GM18498 (cell line): Measurements from ENCODE around the gene KRT33B.
"Not testable (repeated sequence)": the region's sequence is repeated elsewhere in the genome, so short reads cannot be mapped to it uniquely, and the experiment has no call there.

Experiments
- ATAC-seq: cut with Tn5 transposase; IDR thresholded peaks from one replicate; pipeline ENCODE4 v1.9.1; 2021; ENCODE audit warnings: mild to moderate bottlenecking, moderate library complexity; ENCODE audit not compliant: unreplicated experiment

KRT33B gene

DNA sequence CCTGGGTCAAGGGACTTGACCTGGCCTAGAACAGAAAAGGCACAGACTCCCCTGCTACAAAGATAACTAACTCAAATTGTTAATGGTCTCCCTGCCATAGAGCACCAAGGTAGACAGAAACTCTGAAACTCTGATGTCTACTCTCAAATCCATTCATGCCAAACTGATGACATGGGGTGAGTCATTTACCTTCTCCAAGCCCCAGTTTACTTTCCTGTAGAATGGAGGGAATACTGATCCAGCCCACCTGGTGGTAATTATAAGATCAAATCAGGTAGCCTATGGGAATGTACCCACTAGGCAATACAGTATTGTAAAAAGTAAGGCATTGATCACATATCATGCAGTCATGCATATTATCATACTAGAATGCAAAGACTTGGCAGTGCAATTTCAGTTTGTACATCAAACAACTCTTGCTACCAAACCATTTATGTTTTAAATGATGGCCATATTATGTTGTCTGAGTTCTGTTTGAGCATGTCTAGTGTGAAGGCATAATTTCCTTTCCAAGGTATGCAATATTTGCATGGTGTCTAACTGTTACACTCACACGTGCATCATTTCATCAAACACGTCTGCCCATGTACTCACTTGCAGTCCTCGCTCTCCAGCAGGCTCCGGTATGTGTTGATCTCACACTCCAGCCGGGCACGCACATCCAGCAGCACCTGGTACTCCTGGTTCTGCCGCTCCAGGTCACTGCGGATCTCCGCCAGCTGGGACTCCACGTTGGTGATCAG is 24.8 kb upstream of the KRT33B start:
- ATAC-seq = no peak

DNA sequence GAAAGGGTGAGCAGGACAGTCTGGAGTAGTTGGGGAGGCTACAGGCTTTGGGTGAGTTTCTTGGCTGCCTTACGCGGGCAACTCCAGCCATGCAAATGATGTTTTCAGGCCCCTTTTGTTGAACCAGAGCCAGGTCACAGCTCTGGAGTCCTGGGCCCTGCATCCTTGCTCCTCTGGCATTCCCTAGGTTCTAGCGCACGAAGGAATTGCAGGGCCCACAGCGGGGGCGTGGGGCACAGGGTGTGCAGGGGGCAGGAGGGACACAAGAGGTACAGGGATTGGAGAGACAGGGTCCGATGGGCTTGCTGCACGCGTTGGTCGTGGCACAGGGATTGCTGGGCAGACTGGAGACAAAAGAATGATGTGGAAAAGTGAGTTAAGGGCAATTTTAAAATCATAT is 24.2 kb upstream of the KRT33B start:
- no peak for ATAC-seq

DNA sequence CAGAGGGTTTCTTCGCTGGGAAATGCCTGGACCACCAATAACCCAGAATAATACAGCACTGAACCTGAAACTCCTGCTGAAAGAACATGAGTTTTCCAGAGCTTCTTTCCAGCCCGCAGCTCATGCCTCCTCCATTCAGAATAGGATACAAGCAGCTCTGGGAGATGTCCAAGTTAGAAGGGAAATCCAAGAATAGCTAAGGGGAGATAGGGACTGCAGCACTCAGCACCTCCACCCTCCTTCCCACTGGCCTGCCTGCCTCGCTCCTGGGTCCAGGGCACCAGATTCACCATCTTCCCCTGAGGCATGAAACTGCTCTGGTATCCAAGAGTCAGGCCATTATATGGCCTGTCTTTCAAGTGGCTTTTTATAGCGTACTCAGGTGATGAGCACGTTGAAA is 23.7 kb upstream of the KRT33B start:
- no peak for ATAC-seq

DNA sequence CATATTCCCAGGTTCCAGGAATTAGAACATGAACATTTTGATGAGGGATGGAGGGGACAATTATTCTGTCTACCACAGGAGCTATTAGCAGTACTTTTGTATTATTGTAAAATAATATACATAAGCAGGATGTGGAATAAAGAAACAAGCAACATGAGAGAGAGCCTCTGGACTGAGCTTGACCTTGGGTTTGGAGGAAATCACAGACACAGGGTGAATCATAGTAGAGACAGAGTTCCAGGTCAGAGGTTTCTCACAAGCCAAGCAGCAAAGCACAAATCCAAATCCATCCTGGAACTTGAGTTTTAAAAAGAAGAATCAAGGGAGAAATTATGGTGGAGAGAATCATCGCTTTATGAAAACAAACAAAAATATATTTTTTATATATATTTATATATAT is 22.7 kb upstream of the KRT33B start:
- no peak for ATAC-seq

DNA sequence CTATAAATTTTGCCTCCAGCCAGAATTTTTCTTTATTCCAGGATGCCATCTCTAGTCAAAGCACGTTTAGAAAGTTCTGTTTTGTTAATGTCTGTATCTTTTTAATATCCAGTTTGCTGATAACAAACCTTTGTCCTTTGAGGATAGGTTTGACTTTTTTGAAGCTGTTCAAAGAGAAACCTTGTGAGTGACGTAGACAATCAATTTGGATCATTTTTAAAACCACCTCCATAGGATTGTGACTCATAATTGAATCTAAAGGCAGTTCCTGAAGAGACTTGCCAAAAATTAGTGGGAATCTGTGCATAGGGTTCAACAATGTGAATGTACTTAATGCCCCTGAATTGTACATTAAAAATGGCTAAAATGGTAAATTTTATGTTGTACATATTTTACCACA is 21.9 kb upstream of the KRT33B start:
- ATAC-seq = no peak

DNA sequence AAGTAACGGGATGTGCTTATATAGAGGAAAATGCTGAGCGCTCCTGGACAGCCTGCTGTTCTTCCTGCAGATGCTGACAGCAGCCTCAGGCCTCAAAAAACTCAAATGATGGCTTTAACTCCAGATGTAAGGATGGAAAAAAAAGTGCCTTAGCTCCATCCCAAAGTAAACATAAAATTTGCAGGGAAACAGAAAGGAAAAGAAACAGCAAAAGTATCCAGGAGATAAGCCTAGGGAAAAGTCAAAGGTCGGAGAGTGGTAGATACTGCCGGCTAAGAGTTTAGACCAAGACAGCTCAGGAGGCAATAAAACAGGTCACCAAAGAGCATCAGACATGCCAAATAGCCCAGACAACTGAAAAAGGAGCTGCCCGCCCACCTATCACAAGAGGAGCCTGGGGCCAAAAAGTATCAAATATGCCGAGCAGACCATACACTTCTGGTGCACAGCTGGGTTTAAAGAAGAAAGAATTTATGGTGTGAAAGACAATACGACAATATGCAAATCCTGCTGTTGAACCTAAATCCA is 20.9 kb upstream of the KRT33B start:
- no peak for ATAC-seq

DNA sequence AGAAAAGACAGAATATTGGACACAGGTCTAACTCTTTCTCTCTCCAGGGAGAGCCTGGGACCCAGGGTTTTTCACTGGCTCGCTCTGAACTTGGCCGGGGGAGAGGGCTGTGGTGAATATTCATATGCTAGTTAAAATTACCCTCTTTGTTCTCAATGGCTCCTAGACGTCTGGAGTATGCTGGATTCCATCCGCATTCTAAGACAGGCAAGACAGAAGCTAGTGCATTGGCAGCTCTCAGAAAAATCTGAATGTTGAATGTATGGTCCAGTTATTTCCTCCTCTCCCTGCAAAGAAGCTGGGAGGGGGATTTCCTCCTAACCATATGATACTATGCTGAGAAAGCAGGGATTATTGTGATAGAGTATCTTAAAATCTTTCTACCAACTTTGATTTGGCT is 18.1 kb upstream of the KRT33B start:
- ATAC-seq = no peak

DNA sequence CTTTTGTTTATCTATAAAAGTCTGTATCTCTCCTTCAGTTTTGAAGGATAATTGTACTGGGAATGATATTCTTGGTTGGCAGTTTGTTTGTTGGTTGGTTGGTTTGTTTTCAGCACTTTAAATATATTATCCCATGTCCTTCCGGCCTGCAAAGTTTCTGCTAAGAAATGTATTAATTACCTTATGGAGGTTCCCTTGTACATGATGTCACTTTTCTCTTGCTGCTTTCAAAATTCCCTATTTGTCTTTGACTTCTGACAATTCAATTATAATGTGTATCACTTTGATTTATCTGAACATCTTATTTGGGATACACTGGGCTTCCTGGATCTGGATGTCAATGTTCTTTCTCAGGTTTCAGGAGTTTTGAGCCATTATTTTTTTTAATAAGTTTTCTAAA is 16.6 kb upstream of the KRT33B start:
- no peak for ATAC-seq

DNA sequence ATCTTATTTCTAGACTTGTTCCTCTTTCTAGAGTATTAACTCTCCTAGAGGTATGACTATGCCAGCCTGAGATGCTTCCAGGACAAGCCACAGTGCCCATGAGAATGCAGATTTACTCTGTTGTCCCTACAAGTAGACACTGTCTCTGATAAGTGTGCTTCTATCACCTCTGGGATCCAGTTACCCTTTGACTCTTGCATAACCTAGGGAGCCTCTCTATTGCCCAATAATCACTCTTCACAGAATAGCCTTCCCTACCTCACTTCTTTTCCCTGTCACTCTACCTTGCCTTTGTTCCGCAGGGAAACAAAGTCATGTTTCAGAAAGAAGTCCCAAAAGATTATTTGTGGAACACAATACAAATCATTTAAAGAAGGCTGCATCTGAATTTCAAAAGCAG is 14.1 kb upstream of the KRT33B start:
- ATAC-seq = no peak

DNA sequence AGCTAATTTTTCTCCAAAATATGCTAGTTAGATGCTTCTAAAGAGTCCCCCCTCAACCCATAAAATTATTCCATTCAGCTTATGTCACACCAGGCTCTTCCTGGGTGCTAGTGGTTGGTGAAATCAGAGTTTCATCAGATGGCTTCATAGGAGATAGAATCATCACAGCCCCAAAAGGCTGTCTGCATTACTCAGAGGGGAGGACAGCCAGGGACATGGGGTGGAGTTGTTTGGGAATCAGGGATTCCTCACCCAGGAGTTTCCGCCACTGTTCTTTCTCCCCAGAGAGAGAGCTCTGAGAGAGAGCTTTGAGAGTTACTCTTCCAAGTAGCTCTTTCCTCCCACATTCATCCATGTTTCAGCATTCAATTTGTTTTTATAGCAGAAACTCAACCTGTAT is 12.8 kb upstream of the KRT33B start:
- ATAC-seq = no peak

DNA sequence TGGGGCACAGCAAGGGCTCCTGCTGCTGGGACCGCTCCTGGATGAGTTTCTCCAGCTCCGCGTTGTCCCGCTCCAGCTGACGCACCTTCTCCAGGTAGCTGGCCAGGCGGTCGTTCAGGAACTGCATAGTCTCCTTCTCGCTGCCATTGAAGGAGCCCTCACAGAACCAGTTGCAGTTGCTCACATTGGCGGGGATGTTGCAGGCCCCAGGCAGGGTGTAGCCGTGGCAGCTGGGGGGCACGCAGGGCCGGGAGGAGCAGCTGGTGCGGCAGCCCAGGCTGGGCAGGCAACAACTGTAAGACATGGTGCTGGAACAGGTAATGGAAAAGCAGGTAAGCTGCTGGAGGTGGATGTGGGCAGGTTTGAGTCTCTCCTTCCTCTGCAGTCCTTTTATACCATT is 12.3 kb upstream of the KRT33B start, which contains the start of gene KRT34:
Gene KRT34 (minus strand): TSS at position 364 of the 400 bp plus-strand sequence. CDS start 60 bp downstream, at position 304.
- ATAC-seq = not testable (repeated sequence)

DNA sequence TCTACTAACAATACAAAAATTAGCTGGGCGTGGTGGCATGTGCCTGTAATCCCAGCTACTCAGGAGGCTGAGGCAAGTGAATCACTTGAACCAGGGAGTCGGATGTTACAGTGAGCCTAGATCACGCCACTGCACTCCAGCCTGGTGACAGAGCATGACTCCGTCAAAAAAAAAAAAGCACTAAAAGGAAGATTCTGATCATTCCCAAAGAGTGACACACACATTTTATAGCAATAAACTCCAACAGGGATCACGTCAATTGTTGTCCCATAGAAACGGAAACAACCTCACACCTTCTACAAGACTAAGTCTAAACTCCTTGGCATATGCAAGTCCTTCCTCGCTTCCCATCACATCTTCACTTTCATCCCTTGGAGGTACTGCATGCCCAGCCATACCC is 10.5 kb upstream of the KRT33B start:
- ATAC-seq = not testable (repeated sequence)

DNA sequence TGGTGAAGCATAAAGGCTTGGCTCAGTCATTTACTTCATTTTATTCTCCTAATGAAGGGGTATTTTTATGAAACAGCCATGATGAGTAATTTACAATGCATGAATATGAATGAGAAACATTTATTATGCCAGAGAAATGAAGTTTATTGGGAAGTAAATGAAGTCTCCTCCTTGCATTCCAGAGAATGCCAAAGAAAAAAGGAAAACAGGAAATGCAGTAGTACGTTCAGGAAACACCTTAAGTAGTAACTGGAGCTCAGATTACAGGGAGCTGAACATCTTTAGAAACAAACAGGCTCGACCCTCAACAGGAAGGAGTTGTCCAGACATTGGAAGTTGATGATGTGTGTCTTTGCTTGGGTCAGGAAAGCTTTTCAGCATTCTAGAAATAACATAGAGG is 7.9 kb upstream of the KRT33B start:
- no peak for ATAC-seq

DNA sequence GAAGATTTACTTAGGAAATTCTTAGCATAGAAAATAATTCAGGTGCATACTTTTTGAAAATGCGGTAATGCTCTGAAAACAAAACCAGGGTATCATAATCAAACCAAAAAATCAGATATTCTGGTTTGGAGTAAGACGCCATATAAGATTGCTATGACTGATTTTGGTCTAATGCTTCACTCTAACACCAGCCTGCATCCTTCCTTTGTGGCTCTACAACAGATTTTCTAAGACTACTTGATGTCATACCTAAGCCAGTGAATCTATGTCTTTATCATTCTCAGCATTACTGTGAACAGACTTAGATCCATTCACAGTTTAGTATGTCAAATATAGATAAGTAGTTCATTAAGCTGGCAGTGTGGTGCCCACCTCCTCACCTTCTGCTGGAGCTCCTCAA is 590 bp downstream of the KRT33B start:
- ATAC-seq = no peak

DNA sequence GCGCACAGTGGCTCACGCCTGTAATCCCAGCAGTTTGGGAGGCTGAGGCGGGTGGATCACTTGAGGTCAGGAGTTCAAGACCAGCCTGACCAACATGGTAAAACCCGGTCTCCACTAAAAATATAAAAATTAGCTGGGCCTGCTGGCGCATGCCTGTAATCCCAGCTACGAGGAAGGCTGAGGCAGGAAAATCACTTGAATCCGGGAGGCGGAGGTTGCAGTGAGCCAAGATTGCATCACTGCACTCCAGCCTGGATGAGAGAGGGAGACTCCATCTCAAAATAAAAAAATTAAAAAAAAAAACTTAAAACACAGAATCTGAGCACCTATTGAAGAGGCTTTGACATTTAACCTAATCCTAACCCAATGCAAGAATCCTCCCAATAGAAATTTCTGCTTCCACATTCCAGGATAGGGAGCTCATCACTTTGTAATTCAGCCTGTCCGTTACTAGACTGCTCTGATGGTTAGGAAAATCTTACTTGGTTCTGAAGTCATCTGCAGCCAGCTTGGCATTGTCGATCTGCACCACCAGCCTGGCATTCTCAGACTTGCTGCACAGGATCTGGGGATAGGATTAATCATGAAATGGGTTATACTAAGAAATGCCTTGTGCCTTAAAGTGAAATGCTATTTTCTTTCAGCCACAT is 2.1 kb downstream of the KRT33B start:
- no peak for ATAC-seq

DNA sequence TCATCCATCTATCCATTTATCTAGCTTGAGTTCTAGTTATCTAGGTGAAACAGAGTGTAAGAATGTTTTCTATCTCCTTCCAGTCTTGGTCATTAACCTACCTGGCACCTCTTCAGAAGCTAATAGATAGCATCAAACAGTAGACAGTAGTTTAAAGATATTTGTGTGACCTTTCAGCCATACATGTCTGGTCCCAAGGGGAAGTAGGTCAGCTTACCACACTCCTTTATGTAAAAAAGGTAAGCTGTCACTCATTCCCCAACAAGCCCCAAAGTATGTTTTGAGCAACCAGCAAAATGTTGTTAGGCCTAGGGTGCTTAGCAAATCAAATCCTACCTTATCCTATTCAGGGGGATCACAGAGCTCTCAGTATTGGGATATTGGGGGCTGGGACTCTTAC is 3.5 kb downstream of the KRT33B start:
- no peak for ATAC-seq

DNA sequence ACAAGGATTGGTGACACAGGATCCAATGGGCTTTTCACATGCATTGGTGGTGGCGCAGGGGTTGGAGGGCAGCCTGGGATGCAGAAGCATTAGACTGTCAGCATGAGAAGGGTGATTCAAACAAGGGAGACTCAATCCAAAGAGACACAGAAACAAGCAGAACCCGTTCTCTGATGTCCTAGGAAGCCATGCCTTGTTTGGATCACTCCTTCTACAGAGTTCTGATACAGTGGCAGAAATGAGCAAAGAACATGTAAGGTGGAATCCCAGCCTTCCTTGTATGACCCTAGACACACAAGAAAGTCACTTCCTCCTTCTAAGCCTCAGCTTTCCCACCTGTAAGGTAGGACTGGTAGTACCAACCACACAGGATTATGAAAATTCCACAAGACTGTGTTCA is 5.7 kb downstream of the KRT33B start:
- no peak for ATAC-seq

DNA sequence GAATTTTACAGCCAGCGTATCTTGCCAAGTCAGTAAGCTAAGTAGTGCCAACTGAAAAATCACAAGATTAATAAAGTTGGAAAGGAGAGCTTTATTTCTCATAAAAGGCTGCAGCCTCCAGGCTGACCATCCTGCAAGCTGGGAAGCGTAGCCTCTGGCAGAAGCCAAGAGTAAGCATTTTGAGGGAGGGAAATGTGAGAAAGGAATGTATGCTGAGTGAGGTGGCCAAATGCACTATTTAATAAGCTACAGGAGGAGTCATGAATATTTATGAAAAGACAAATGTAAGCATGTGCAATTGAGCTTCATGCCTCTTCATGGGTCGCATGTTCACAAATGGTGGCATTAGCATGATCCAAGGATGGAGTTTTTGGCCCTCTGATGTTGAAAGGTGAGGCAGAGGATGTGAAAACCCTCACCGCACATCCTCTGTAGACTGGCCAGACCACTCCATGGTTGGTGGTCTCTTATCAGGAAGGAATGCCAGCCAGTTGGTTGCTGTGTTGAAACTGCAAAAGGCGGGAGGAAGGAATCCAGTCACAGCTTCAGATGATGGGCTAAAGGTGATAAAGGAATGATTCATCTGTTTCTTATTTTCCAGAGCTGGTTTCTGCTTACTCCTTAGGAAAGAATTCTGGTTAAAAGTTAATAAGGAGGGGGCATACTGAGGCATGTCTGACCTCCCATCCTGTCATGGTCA is 9.2 kb downstream of the KRT33B start:
- no peak for ATAC-seq

DNA sequence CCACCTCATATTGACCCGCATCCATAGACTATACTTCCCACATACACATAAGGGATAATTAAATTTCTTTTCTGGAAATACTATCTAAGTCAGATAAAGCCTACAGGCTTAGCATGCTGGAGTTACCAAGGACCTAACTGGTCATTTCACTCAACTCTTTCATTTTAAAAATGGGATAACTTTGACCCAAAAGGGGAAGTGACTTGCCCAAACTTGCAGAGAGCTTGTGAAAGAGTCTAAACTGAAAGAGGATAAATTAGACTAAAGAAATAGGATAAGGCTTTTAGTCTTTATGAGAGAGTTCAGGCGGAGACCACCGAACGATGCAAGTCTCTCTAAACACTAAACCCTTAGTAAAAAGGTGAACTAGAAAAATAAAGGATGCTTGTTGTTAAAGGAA is 15.1 kb downstream of the KRT33B start:
- no peak for ATAC-seq

DNA sequence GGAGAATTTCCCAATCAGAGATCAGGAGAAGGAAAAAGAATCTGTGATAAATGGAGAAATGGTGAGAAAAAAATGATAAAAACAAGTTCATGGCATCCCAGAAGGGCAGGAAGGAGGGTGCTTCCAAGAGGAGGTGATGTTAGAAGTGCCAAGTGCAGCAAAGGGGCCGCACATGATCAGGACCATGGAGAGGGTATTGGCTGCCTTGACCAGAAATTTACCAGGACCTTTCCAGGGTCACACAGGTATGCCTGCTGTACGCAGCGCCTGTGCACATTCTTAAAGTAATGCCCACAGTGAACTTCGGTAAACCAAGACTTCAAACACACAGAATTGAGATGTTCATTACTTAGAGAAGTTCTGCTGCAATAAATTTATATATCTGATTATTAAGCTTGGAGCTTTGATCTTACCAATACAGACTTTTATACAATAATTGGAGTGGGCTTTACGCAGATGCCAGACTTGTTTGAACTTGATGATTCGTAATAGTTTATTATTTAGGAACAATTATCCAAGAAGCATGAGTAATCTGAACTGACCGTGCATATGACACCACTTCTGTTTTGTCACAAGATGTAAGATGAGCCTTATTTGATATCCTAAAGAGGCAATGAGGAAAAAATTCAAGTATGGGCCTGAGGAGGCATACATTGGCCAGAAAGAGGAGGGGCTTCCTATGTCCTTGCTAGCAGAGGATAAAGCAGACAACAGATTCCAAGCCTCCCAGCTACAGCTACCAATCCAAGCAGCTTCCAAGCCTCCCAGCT is 16.8 kb downstream of the KRT33B start:
- no peak for ATAC-seq

DNA sequence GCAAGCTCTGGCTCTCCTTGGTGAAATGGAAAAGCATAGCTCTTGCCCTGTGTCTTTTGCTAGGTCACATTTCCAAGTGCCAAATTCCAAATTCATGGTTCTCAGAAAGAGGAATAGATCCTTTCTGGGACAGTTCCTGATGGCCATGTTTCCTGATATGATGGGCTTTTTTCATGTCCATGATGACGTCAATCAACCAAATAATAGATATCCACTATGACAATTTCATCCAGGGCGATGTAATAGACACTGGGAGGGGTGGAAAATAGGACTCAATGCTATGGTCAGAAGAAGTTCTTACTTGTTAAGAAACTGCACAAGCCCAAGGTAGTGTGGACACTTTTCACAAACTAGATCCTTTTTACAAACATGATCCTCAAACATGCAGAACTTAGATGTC is 18.4 kb downstream of the KRT33B start:
- ATAC-seq = no peak
